H1 (cell line): ENCODE data around the gene S100A14. TPM values are rescaled to one million over a fixed set of nuclear protein-coding genes. Genes with fewer than 3 reads are reported as not detected.

ENCODE experiments used
- GABPA ChIP-seq: IDR thresholded peaks from 2 replicates; pipeline ENCODE4 v1.6.1; 2011; ENCODE audit warnings: mild to moderate bottlenecking, low read length, moderate library complexity, borderline replicate concordance; ENCODE audit not compliant: insufficient read depth
- POLR2AphosphoS5 ChIP-seq: IDR thresholded peaks from 2 replicates; pipeline ENCODE4 v1.6.1; 2011; ENCODE audit warnings: low read depth, low read length
- RFX5 ChIP-seq: IDR thresholded peaks from 2 replicates; pipeline ENCODE4 v1.6.1; 2011; ENCODE audit warnings: low read depth, low read length, improper control_type of control experiment, borderline replicate concordance
- RXRA ChIP-seq: IDR thresholded peaks from 2 replicates; pipeline ENCODE4 v1.6.1; 2011; ENCODE audit warnings: low read depth, mild to moderate bottlenecking, low read length, moderate library complexity; ENCODE audit not compliant: insufficient read depth
- SIX5 ChIP-seq: IDR thresholded peaks from 2 replicates; pipeline ENCODE4 v1.6.1; 2011; ENCODE audit warnings: mild to moderate bottlenecking, low read depth, low read length
- YY1 ChIP-seq: IDR thresholded peaks from 2 replicates; pipeline ENCODE4 v1.6.1; 2011; ENCODE audit warnings: low read depth, mild to moderate bottlenecking, low read length
- polyA plus RNA-seq, 7 experiments: library from polyadenylated mRNA; depleted of rRNA in 3 of 7; stranded (reverse) in 5 of 7; unstranded in 2 of 7; fragments of >200 nt in 5 of 7; fragments of 200-250 nt in 2 of 7; gene quantifications; 1 replicate in 5 of 7; 2 replicates in 1 of 7; 4 replicates in 1 of 7; pipeline versions ENCODE4 v1.2.1 to v1.2.3, GENCODE V29; 2011 to 2013; ENCODE audit warnings: missing spikeins in 2 of 7, mixed read lengths in 2 of 7
- total RNA-seq: library from RNA; stranded (reverse); fragmentation: NEBNext Ultra II Directional; extraction: Animal tissue kit (Norgen Biotek cat#: 25700); gene quantifications from 2 replicates; pipeline ENCODE4 v1.2.1, GENCODE V29; 2021
- TF ChIP-seq, protein P1 (sequence below): IDR thresholded peaks from 2 replicates; pipeline ENCODE4 v1.6.1; 2011; ENCODE audit warnings: low read length, improper control_type of control experiment

The S100A14 gene
- total and polyA plus RNA-seq, 2 of the 8 experiments (the other 6 are each of a cell fraction or from before 2014, with no cell fraction given): 1.4 to 5.3 TPM

DNA sequence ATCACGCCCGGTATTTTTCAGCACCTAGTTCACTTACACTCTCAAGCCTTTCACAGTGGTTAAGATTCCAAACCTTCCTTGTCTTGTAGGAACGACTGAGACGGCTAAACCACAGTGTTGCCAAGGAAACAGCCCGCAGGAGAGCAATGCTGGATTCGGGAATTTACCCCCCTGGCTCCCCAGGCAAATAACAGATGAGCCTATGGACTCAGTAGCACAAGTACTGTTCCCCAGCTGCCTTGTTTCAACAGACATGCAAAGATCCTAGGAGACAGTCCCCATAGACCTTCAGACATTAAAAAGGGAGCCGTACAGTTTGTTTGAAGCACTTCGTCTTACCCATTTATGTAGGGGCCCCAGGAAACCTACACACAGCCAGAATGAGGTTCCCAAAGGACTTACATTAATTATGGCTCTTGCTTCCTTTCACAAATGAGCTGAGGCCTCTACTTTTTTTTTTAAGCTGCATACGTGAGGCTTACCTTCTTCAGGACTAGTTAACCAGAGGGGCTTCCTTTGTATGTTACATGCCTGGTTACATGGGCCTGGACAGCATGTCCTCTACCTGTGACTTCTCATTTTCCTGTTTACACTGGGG lies 45.1 kb upstream of the S100A14 start (continued):
- TF ChIP-seq, protein P1, sequence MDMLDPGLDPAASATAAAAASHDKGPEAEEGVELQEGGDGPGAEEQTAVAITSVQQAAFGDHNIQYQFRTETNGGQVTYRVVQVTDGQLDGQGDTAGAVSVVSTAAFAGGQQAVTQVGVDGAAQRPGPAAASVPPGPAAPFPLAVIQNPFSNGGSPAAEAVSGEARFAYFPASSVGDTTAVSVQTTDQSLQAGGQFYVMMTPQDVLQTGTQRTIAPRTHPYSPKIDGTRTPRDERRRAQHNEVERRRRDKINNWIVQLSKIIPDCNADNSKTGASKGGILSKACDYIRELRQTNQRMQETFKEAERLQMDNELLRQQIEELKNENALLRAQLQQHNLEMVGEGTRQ: no peak
- TF ChIP-seq POLR2AphosphoS5 (peak; percentile 62), YY1 (no peak), GABPA (no peak), RXRA (no peak), SIX5 (no peak), RFX5 (no peak)
- TF ChIP-seq, all 59 proteins: peak for 3
